A549 (cell line): ENCODE data around the gene NCSTN. TPM values are rescaled to one million over a fixed set of nuclear protein-coding genes. Genes with fewer than 3 reads are reported as not detected.
A peak's percentile ranks its signal among the peaks of the same experiment; 100 is the strongest.

Experiments used
- ATAC-seq, 2 experiments: fragments of 200-7000 bp in 1 of 2; fragments of >200 bp in 1 of 2; cut with Nextera tagmentation in 1 of 2; cut with Tn5 transposase in 1 of 2; 3 replicates each; pipeline versions ENCODE4 v1.8.0 to v1.9.1; 2018 to 2020; ENCODE audit warnings: mild to moderate bottlenecking in 1 of 2, moderate library complexity in 1 of 2
- CTCF ChIA-PET: fragments of 300-600 bp; sonication (Branson Sonifier 250); formaldehyde crosslinking; extraction: SDS; loops from one replicate; lab custom pipeline; 2021; ENCODE audit warnings: antibody characterized with exemption, inconsistent platforms; lab: Yijun Ruan, JAX
- POLR2A ChIA-PET: fragments of 350-600 bp; formaldehyde crosslinking; extraction: SDS; loops from one replicate; lab custom pipeline; 2021; ENCODE audit warnings: antibody characterized with exemption, inconsistent platforms; lab: Yijun Ruan, JAX
- DNase-seq, 2 experiments: peaks; one replicate each; pipeline versions ENCODE4 v3.0.0 to v3.0.0-alpha.2; 2011 to 2016; ENCODE audit warnings: low read depth in 1 of 2, low spot score in 1 of 2
- FAIRE-seq: peaks from 2 replicates; lab custom pipeline; 2011; peaks lifted over from hg19 to GRCh38; lab: Jason Lieb, UNC
- H3K27ac ChIP-seq, 2 experiments: fragments of >200 bp; sonication (Bioruptor Twin); formaldehyde crosslinking; 3 replicates each; pipeline ENCODE4 v1.5.1; 2016 to 2017
- H3K4me1 ChIP-seq: fragments of >200 bp; sonication (Bioruptor Twin); formaldehyde crosslinking; 3 replicates; pipeline ENCODE4 v1.6.1; 2016
- H3K4me2 ChIP-seq: fragments of >200 bp; sonication (Bioruptor Twin); formaldehyde crosslinking; 3 replicates; pipeline ENCODE4 v1.6.1; 2016
- H3K4me3 ChIP-seq: fragments of >200 bp; sonication (Bioruptor Twin); formaldehyde crosslinking; 3 replicates; pipeline ENCODE4 v1.5.1; 2016
- H3K9me3 ChIP-seq: fragments of >200 bp; sonication (Bioruptor Twin); formaldehyde crosslinking; 3 replicates; pipeline ENCODE4 v1.6.1; 2016
- ATOH8 ChIP-seq: fragments of 250-450 bp; sonication (Bioruptor Pico); IDR thresholded peaks from 2 replicates; pipeline ENCODE4 v1.5.0; 2020; ENCODE audit warnings: low read depth, mild to moderate bottlenecking, moderate library complexity
- CBX2 ChIP-seq: fragments of 200-600 bp; sonication (generic); IDR thresholded peaks from 2 replicates; pipeline ENCODE4 v1.6.1; 2016; ENCODE audit warnings: low read depth, mild to moderate bottlenecking, borderline replicate concordance
- CHD4 ChIP-seq: fragments of 200-600 bp; sonication (generic); IDR thresholded peaks from 2 replicates; pipeline ENCODE4 v1.6.1; 2016; ENCODE audit warnings: antibody characterized with exemption, mild to moderate bottlenecking, borderline replicate concordance
- E2F6 ChIP-seq: IDR thresholded peaks from 2 replicates; pipeline ENCODE4 v1.6.1; 2012; ENCODE audit warnings: low read depth, borderline replicate concordance
- EHMT2 ChIP-seq: fragments of 200-600 bp; sonication (generic); IDR thresholded peaks from 2 replicates; pipeline ENCODE4 v1.6.1; 2016; ENCODE audit warnings: antibody characterized with exemption, low read depth, mild to moderate bottlenecking, moderate library complexity
- HEYL ChIP-seq: fragments of 250-450 bp; sonication (Bioruptor Pico); IDR thresholded peaks from 2 replicates; pipeline ENCODE4 v1.8.0; 2021; ENCODE audit warnings: mild to moderate bottlenecking, moderate library complexity
- MAZ ChIP-seq: fragments of 150-350 bp; IDR thresholded peaks from 2 replicates; pipeline ENCODE4 v1.6.1; 2014; ENCODE audit warnings: antibody characterized with exemption, low read depth, low read length, borderline replicate concordance
- NFE2L2 ChIP-seq: fragments of 150-350 bp; conservative IDR thresholded peaks from 2 replicates; pipeline ENCODE4 v1.6.1; 2014; ENCODE audit warnings: low read length
- NPAS2 ChIP-seq: fragments of 250-450 bp; sonication (Bioruptor Pico); IDR thresholded peaks from 2 replicates; pipeline ENCODE4 v1.8.0; 2022; ENCODE audit warnings: mild to moderate bottlenecking, moderate library complexity, borderline replicate concordance
- PBX3 ChIP-seq: IDR thresholded peaks from 2 replicates; pipeline ENCODE4 v1.6.1; 2012
- POLR2A ChIP-seq: IDR thresholded peaks from 2 replicates; pipeline ENCODE4 v1.6.1; 2012; ENCODE audit warnings: mild to moderate bottlenecking, low read length
- RARB ChIP-seq: fragments of 250-450 bp; sonication (Bioruptor Pico); IDR thresholded peaks from 2 replicates; pipeline ENCODE4 v1.8.0; 2021; ENCODE audit warnings: mild to moderate bottlenecking, moderate library complexity
- REST ChIP-seq: fragments of 200-600 bp; sonication (generic); IDR thresholded peaks from 2 replicates; pipeline ENCODE4 v1.6.1; 2016; ENCODE audit warnings: antibody characterized with exemption, mild to moderate bottlenecking, moderate library complexity
- RNF2 ChIP-seq: fragments of 200-600 bp; sonication (generic); IDR thresholded peaks from 2 replicates; pipeline ENCODE4 v1.6.1; 2016; ENCODE audit warnings: low read depth, mild to moderate bottlenecking, antibody characterized with exemption, moderate library complexity, borderline replicate concordance
- SMC3 ChIP-seq: fragments of >200 bp; sonication (Bioruptor Twin); formaldehyde crosslinking; IDR thresholded peaks from 3 replicates; pipeline ENCODE4 v1.6.1; 2018; ENCODE audit warnings: inconsistent platforms
- TFCP2L1 ChIP-seq: fragments of 250-450 bp; sonication (Bioruptor Pico); IDR thresholded peaks from 2 replicates; pipeline ENCODE4 v1.5.0; 2021; ENCODE audit warnings: mild to moderate bottlenecking
- ZFP36 ChIP-seq: fragments of 450-650 bp; IDR thresholded peaks from 2 replicates; pipeline ENCODE4 v1.6.1; 2014; ENCODE audit warnings: borderline replicate concordance; ENCODE audit not compliant: partially characterized antibody
- WGBS: methylation state at CpG from one replicate; pipeline ENCODE4 v1.1.6; 2017; ENCODE audit errors: missing lambda C conversion rate; 5-methylcytosine and 5-hydroxymethylcytosine counted together
- polyA plus RNA-seq, 4 experiments: library from polyadenylated mRNA; depleted of rRNA in 3 of 4; stranded (reverse); fragments of >200 nt; fragmentation: RNase III in 1 of 4; extraction: RNeasy Plus Mini Kit Qiagen cat#74134 plus additional on column Dnase treatment in 1 of 4; gene quantifications; 2 replicates in 3 of 4; 3 replicates in 1 of 4; pipeline ENCODE4 v1.2.3, GENCODE V29; 2011 to 2017

NCSTN gene
- polyA plus RNA-seq, 2 of the 4 experiments (the other 2 are of a cell fraction) = 41.6 to 91.6 TPM

- ATAC-seq (no peak), DNase-seq (no peak)
- CTCF ChIA-PET = interaction anchor here (0.7 to 2.7 kb wide), 7 partner anchors 10 to 73 kb away, joined by 3 to 11 read pairs (median 3); no protein-coding TSS in a partner anchor
These were observed 1.1 kb downstream of the NCSTN start for GRCh38 chr1:160344241-160344640.

GRCh38 chr1:160344936-160345335 is 1.8 kb downstream of the NCSTN start:
- Histone ChIP-seq H3K27ac (no peak overlapping the region), H3K4me2 (no peak overlapping the region), H3K4me1 (peaks cover 20% of the 10 kb centered on the region), H3K4me3 (no peak overlapping the region), H3K9me3 (no peaks in the 10 kb centered on the region)
- no peak for ATAC-seq
- no peak for FAIRE-seq
- ChIA-PET POLR2A (no interaction called here), CTCF (interaction anchor here (0.7 to 2.7 kb wide), 9 partner anchors 9 to 72 kb away, joined by 3 to 11 read pairs (median 3); no protein-coding TSS in a partner anchor)
- 96% methylated on average over 6 of the region's 6 CpGs for WGBS
- DNase-seq = no peak
- TF ChIP-seq POLR2A (no peak), HEYL (CRISPR knock-in tag) (no peak), REST (no peak), NPAS2 (CRISPR knock-in tag) (no peak), CBX2 (no peak), E2F6 (no peak), TFCP2L1 (CRISPR knock-in tag) (no peak), ZFP36 (no peak), NFE2L2 (no peak), MAZ (no peak)
- TF ChIP-seq, all 56 proteins: peak for 0

More at GRCh38 chr1:160344241-160344640, 1.1 kb downstream of the NCSTN start:
- peak overlapping the region; percentile 92 to 93; a peak in 5 of 6 replicates for H3K27ac ChIP-seq
- peaks cover 20% of the 10 kb centered on the region for H3K4me1 ChIP-seq
- WGBS = 77% methylated on average over 3 of the region's 3 CpGs
- no peak for TF ChIP-seq RARB (CRISPR knock-in tag)
- TF ChIP-seq EHMT2 = no peak
- TF ChIP-seq SMC3 = no peak
- no peak for TF ChIP-seq CHD4
- TF ChIP-seq ATOH8 (CRISPR knock-in tag) = no peak
- no peak for TF ChIP-seq REST
- TF ChIP-seq MAZ = no peak
- no peak for TF ChIP-seq PBX3
- TF ChIP-seq RNF2 = no peak
- H3K4me3 ChIP-seq = peak overlapping the region; percentile 93
- H3K4me2 ChIP-seq = peak overlapping the region; percentile 74
- POLR2A ChIA-PET = no interaction called here
- no peaks in the 10 kb centered on the region for H3K9me3 ChIP-seq
- no peak for FAIRE-seq
